WTC11 (cell line): ENCODE results near the gene NELL1.

Experiments
- E2F1 ChIP-seq: sonication (generic); formaldehyde crosslinking; IDR thresholded peaks from 2 replicates; pipeline ENCODE4 v1.8.0; 2022; ENCODE audit warnings: mild to moderate bottlenecking, missing genetic modification reagents
- ESRRA ChIP-seq: sonication (generic); formaldehyde crosslinking; IDR thresholded peaks from 2 replicates; pipeline ENCODE4 v1.8.1; 2022; ENCODE audit warnings: mild to moderate bottlenecking, missing genetic modification reagents, borderline replicate concordance
- IRF2 ChIP-seq: sonication (generic); formaldehyde crosslinking; IDR thresholded peaks from 2 replicates; pipeline ENCODE4 v1.8.0; 2022; ENCODE audit warnings: low read depth, missing genetic modification reagents, borderline replicate concordance
- JUN ChIP-seq: sonication (generic); formaldehyde crosslinking; IDR thresholded peaks from 2 replicates; pipeline ENCODE4 v1.8.0; 2023; ENCODE audit warnings: mild to moderate bottlenecking, missing genetic modification reagents
- SP1 ChIP-seq: sonication (generic); formaldehyde crosslinking; conservative IDR thresholded peaks from 2 replicates; pipeline ENCODE4 v1.8.1; 2022; ENCODE audit warnings: missing genetic modification reagents
- USF2 ChIP-seq: sonication (generic); formaldehyde crosslinking; IDR thresholded peaks from 2 replicates; pipeline ENCODE4 v1.8.1; 2023; ENCODE audit warnings: mild to moderate bottlenecking, missing genetic modification reagents, moderate library complexity
- ZNF317 ChIP-seq: sonication (generic); formaldehyde crosslinking; IDR thresholded peaks from 2 replicates; pipeline ENCODE4 v1.8.1; 2023; ENCODE audit warnings: low read depth, mild to moderate bottlenecking, moderate library complexity, missing genetic modification reagents, borderline replicate concordance
- TF ChIP-seq, protein P1 (sequence below): sonication (generic); formaldehyde crosslinking; IDR thresholded peaks from 2 replicates; pipeline ENCODE4 v1.8.1; 2023; ENCODE audit warnings: mild to moderate bottlenecking, moderate library complexity, missing genetic modification reagents
- TF ChIP-seq, protein P2 (sequence below): fragments of 200-600 bp; IDR thresholded peaks from 2 replicates; pipeline ENCODE4 v1.8.0; 2022; ENCODE audit warnings: antibody characterized with exemption
- TF ChIP-seq, protein P3 (sequence below): sonication (generic); formaldehyde crosslinking; conservative IDR thresholded peaks from 2 replicates; pipeline ENCODE4 v1.8.1; 2022; ENCODE audit warnings: mild to moderate bottlenecking, missing genetic modification reagents

DNA sequence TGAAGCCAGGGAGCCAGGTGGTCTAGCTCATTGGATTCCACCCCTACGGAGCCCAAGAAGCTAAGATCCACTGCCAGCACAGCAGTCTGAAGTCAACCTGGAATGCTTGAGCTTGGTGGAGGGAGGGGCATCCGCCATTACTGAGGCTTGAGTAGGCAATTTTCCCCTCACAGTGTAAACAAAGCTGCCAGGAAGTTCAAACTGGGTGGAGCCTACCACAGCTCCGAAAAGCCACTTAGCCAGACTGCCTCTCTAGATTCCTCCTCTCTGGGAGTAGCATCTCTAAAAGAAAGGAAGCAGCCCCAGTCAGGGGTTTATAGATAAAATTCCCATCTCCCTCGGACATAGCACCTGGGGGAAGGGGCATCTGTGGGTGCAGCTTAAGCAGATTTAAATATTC is 620.3 kb downstream of the NELL1 start:
- TF ChIP-seq JUN (CRISPR knock-in tag) (no peak), IRF2 (CRISPR knock-in tag) (no peak), ZNF317 (no peak), SP1 (CRISPR knock-in tag) (no peak), E2F1 (CRISPR knock-in tag) (no peak), ESRRA (CRISPR knock-in tag) (no peak), USF2 (CRISPR knock-in tag) (no peak)
- TF ChIP-seq, protein P1, sequence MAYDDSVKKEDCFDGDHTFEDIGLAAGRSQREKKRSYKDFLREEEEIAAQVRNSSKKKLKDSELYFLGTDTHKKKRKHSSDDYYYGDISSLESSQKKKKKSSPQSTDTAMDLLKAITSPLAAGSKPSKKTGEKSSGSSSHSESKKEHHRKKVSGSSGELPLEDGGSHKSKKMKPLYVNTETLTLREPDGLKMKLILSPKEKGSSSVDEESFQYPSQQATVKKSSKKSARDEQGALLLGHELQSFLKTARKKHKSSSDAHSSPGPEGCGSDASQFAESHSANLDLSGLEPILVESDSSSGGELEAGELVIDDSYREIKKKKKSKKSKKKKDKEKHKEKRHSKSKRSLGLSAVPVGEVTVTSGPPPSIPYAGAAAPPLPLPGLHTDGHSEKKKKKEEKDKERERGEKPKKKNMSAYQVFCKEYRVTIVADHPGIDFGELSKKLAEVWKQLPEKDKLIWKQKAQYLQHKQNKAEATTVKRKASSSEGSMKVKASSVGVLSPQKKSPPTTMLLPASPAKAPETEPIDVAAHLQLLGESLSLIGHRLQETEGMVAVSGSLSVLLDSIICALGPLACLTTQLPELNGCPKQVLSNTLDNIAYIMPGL (CRISPR knock-in tag): no peak
- TF ChIP-seq, protein P2, sequence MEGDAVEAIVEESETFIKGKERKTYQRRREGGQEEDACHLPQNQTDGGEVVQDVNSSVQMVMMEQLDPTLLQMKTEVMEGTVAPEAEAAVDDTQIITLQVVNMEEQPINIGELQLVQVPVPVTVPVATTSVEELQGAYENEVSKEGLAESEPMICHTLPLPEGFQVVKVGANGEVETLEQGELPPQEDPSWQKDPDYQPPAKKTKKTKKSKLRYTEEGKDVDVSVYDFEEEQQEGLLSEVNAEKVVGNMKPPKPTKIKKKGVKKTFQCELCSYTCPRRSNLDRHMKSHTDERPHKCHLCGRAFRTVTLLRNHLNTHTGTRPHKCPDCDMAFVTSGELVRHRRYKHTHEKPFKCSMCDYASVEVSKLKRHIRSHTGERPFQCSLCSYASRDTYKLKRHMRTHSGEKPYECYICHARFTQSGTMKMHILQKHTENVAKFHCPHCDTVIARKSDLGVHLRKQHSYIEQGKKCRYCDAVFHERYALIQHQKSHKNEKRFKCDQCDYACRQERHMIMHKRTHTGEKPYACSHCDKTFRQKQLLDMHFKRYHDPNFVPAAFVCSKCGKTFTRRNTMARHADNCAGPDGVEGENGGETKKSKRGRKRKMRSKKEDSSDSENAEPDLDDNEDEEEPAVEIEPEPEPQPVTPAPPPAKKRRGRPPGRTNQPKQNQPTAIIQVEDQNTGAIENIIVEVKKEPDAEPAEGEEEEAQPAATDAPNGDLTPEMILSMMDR: no peak
- TF ChIP-seq, protein P3, sequence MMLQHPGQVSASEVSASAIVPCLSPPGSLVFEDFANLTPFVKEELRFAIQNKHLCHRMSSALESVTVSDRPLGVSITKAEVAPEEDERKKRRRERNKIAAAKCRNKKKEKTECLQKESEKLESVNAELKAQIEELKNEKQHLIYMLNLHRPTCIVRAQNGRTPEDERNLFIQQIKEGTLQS (CRISPR knock-in tag): no peak
